Embryonic facial prominence (tissue), 1 donor: ENCODE measurements around the gene SAP30L.

Experiments
- DNase-seq: peaks from one replicate; pipeline ENCODE4 v3.0.0-alpha.2; 2016; ENCODE audit errors: extremely low spot score

Gene SAP30L

DNA sequence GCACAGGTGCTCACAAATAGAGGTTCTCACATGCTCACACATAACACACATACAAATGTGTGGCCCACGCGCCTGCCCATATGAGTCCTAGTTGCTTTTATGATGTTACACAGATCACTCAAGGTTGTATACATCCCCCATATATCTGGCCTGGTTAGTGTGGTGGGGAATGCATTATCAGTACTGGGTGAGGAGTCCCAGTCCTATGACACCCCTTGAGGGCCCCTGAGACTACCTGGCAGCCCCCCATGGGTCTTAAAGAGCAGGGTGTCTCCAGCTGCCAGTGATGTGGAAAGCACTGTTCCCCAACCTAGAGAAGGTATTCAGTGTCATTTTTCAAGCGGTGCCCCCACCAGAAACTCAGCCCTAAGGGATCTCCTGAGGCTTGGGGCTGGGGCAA, 35.0 kb downstream of the SAP30L start:
- DNase-seq = no peak

DNA sequence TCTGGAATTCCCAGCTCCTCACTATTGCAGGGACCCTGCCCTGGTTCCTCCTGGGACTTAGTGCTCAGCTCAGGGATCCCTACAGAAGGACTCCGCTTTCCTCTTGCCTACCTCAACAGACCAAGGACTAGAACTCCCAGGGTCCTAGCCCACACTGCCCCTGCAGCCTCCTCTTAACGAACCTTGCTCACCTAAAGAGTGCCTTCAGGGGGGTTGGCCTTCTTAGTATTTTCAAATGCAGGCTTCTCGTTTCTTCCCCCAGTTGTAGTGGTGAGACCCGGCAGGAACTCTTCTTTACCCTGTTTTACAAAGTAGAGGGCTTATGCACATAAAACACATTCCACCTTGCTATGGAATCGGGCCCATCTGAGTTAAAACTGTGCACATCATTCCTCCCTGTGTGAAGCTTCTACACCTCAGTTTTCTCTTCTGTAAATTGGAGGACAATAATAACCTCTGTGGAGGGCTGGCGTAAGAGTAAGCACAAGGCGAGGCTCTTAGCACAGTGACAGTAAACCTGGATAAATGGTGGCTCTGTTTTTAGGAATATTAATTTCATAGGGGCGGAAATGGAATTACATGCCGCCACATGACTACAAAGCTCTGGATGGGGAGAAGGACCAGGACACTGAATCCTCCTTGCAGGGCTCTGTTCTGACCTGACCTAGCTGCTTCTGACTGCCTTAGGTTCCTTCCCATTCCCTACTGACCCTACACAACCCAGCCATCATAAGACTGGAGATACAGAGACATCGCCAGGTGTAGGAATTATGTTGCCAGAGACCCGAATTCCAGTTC, 36.0 kb downstream of the SAP30L start:
- no peak for DNase-seq

DNA sequence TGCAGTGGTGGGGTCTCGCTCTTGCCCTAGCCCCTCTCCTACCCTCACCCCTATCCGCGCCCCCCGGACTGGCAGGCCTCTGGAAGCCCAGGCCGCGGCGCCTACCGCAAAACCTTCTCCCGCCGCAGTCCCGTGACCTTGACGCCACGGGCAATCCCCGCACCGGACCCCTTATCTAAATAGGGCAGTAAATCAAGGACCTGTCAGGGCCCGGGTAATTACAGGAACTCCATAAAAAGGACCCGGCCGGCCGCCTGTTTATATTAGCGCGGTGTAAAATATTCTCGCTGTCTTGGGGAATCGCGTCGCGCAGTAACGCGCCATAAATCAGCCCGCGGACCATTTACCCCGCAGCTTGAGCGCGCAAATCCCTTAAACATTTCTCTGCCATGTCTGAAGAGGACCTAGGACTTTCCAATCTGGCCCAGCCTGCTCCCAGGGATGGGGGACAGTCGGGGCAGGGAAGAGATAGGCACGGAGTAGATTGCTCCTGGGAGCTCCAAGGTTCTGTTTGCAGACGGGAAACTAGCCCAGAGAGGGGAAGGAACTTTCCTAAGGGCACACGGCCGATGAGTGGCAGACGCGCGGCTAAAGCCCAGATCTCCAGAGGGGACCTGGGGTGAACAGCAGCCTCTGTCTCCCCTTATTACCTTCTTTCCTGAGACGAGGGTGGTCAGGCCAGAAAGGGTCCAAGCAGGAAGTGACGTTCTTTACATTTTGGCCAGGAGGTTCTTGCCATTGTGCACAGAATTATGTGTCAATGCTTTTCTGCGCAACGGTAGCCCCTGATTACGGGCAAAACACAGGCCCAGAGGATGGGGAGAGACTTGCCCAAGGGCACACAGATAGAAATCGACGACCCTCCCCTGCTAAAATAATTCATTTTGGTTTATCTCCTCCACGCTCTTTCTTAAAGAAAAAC, 37.0 kb downstream of the SAP30L start:
- no peak for DNase-seq

DNA sequence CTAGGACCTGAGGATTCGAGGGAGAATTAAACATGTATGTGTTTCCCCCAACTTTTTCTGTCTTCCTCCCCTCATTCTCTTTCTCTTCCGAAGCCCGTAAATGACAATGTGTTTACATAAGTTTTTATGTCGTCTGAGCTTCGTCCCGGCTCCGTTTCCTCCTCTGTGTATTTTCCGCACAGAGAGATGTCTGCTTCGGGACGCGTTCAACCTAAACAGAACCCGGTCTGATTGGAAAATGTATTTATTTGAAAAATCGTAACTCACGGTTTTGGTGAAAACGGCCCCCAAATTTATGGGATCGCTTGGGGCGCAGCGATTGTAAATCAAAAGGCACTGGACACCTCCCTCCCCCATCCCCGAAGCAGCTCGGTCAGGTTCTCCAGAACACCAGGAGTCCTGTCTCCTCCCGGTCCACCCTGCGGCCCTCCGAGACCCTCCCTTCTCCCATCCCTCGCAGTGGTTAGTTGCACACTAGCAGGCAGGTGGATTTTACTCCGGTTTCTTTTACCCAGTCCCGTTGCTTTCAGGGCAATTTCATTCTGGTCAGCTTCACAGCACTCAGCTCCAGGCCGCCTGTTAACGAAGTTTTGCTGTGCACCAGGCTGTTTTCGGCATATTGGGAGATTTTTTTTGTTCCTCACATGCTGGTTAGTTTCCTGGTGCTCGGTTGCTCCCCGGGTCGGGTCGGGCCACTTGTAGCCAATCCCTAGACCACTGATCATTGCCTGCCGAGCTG, 38.0 kb downstream of the SAP30L start:
- DNase-seq = no peak

DNA sequence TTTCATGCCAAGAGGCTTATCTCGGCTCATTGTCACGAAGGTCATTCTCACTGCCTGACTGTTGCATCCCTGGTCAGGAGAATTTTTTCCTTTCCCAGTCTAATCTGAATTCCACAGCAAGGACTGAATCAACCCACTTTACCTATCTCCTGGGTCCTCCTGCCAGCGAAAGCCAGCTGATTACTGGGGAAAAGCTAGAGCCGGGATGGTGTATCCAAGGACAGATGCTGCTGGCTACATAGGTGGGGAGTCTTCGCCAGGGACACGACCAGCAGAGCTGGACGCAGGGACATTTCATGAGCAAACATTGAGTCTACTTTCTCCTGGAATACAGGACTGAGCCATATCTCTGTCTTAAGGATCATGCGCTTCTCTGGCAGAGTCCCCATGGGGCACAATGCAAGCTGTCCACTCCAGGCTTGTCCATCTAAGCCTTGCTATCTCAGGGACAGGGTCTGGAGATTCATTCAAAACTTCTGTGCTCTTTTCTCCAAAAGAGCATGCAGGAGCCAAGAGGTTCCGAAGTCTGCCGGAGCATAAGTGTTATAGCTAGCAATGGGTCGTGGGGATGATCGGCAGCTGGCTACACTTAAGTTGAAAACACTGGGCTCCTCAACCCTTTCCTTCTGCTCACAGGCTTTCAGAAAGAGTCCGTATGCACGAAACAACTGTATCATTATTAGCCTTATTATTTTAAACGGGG, 38.7 kb downstream of the SAP30L start:
- DNase-seq = no peak

DNA sequence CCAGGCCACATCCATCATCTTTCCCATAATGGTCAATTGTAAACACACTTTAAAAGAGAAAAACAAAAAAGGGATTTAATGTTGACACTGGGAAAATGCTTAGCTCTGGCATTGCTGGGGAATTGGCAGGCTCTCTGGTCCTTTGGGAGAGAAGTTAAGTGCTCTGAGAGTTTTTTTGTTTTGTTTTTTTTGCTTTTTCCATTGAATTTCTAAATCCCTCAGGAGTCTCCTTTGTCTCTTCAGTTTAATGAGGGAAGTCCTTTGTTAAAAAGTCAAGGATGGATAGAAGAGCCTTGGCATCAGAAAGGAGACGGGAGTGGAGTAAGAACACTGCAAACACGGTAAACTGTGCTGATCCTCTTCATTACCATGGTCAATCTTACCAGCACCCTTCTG, 39.3 kb downstream of the SAP30L start:
- DNase-seq = no peak

DNA sequence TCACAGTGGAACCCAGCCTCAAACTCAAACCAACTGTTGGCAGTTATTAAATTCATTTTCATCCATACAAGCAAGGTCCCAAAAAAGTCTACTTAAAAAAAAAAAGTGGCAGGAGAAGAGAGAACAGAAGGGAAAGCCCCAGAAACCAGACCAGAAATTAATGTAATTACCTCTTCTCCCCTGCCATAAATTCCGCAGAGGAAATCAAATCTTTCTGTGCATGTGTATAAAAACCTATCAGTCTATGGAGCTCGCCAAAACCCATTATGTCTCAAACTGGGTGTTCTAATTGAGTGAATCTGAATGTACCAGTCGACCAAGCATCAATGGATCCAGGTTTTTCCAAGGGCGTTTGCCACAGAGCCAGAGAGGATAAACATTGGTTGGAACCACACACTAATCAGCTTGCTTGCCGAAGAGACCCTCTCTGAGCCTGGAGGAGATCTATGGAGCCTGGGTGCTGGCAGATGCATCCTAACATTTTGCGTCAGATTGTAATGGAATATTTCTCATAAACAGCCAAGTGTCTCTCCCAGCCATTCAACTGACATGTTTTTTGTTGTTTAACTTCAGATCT, 40.1 kb downstream of the SAP30L start:
- DNase-seq = no peak

DNA sequence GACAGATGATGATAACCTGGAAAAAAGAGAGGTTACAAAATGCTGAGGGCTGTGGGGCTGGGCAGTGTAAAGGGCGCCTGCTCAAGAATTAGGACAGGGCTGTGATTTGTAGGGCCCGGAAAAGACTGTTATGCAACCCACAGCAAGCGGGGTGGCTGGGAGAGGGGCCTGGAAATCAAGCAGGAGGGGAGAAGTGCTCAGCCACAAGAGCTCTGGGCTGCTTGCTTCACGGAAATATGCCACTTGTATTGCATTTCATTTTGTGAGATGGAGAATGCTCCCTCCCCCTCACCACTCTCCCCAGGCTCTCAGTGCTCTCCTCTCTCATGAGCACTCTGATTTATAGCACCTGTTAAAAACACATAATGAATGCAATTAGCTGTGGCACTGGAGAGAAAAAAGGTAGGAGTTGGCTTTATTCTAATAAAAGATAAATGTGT, 40.6 kb downstream of the SAP30L start:
- no peak for DNase-seq

DNA sequence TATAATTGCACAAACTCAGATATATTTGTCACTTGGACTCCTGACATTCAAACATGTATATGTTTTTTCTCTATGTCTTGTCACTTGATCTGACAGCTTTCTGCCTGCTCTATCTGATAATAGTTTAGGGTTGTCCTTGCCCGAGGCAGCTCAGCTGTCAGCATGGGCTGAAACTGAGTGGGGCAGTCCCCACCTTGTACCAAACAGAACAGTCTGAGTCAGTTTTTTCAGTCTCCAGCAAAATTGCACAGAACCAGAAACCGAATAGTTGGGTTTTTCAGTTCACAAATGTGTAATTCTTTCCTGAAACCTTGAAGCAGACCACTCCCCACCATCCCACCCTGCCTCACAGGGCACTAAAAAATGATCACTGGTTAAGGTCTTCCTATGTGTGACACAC, 41.7 kb downstream of the SAP30L start:
- no peak for DNase-seq

DNA sequence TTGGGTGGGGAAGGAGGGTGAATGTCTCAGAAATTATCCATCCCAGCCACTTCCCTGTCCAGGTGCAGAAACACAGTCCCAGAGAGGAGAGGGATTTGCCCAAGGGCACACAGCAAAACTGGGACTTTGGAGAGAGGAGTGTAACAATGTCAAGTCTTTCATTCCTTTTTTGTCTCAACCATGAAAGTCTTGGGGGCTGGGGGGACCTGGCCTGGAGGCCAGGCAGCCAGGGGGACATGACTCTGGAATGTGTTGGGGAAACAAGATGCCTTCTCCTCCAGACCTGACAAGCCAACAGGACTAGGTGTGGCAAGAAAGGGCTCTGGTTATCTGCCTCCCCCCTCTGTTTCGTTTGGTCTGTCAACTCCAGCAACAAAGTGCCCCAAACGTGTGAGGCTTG, 46.1 kb downstream of the SAP30L start:
- DNase-seq = no peak

DNA sequence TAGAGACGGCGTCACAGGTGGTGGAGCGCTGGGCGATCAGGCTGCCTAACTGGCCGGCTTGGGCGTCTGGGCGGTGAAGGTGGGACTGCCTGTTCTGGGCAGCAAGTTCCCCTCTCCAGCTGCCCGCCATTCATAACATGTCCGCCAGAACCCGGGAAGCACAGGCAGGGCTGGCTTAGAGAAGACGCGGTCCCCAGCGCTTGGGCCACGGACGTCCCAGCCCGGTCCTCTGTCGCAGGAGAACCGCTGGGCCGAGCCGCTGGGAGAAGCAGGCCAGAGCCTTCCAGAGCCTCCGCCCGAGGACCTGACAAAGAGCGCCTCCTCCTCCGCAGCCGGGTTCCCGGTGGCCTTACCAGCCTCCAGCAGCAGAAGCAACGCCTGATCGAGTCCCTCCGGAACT, 47.5 kb downstream of the SAP30L start:
- DNase-seq = no peak

DNA sequence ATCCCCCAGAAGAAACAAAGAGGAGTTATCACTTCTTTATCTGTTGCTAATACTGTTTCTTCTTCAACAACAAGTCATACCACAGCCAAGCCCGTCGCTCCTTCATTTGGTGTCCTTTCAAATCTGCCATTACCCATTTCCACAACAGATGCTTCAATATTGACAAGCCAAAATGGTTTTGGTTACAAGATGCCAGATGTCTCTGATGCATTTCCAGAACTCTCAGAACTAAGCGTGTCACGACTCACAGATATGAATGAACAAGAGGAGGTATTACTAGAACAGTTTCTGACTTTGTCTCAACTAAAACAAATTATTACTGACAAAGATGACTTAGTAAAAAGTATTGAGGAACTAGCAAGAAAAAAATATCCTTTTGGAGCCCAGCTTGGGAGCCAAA, 48.2 kb downstream of the SAP30L start:
- DNase-seq = no peak

DNA sequence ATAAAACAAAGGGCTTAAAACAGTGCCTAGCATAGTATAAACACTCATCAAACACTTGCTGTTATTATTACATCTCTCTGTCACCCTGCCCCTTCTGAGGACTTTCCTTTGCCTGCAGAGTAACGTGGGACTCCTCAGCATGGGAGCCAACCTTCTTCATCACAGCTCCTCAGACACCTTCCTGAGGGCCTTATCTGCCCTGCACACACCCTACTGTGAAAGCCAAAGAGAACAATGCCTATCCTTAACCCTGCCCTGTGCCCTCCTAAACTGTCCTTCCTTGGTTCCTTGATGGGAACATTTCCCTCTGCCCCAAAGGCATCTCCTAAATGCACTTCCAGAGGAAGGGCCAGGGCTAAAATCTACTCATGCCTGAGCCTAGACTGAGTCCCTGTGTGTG, 52.8 kb downstream of the SAP30L start:
- DNase-seq = no peak

DNA sequence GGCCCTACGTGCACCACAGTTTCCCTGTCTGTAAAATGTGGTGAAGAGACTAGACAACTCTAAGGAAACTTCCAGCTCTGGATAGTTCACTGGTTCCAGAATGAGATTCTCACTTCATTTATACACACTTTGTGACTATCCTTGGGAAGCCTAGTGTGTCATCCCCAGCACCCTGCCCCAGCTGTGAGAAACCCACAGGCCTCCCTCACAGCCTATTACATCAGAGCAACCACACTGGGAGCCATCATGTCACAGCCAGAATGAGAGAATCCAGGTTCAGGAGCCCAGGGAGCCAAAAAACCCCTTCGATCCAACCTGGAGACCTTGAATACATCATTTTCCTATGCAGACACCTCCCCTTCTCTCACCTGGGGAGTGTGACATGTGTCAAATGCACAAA, 53.2 kb downstream of the SAP30L start:
- DNase-seq = no peak

DNA sequence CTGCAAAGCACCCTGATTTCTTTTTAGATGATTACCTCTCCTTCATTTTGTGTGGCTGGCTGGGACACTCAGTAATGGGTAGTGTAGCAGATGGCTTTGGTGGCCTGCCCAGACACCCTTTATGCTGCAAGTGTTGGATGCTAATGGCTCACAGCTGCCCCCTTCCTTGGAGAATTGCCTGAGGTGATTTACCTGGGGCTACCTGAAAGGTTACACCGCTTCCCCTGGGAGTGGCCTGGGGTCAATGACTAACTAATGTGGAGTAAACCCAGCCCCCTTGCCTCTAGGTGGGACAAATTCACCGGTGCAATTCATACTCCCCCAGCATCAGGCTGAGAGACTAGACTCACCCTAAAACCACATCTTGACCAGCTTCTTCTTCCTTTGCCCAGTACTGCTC, 55.8 kb downstream of the SAP30L start:
- DNase-seq = no peak

DNA sequence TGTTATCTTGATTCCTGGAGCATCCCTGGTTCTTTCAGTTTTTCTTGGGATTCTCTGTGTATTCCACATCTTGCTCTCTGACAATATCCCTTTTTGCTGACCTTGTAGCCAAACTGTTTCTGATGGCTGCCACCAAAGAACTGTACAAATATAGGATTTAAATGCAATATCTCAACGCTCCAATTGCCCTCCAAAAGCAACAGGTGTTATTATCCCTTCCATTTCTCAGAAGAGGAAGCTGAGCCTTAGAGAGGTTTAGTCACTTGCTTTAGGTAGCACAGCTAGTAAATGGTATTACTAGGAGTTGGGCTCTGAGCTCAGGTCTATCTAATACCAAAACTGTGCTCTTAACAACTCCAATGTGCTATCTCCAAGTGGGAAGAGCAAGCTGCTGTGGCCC, 56.4 kb downstream of the SAP30L start:
- DNase-seq = no peak

DNA sequence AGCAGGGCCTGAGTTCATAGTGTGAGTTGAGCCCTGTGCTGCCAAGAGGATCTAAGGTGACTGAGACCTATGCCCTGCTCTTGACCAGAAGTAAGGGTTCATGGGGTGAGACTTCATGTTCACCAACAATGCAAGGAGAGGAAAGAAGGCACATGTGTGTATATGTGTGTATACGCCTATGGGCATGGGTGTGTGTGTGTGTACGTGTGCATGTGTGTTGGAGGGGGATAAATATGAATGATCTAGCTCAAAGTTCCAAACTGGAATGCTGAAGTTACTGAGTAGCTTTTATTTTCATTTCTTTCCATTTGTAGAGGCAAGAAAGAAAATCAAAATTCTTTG, 57.9 kb downstream of the SAP30L start:
- DNase-seq = no peak

DNA sequence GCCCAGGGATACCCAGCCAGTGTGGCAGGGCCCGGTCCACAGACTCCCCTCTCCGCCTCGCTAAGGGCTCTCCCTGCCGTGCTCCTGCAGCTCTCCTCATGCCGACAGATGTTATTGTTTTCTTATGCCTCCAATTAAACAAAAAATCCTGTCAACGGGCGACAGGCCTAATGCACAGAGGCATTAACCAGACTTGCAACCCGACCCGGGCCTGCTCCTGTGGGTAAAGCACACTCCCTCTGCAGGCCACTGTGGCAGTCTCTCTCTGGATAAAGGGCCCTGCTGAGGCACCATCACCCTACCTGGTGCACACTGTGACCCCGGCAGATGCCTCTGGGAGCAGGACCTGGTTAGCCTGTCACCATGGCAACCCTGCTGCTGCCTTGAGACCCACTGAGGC, 59.8 kb downstream of the SAP30L start:
- DNase-seq = no peak

DNA sequence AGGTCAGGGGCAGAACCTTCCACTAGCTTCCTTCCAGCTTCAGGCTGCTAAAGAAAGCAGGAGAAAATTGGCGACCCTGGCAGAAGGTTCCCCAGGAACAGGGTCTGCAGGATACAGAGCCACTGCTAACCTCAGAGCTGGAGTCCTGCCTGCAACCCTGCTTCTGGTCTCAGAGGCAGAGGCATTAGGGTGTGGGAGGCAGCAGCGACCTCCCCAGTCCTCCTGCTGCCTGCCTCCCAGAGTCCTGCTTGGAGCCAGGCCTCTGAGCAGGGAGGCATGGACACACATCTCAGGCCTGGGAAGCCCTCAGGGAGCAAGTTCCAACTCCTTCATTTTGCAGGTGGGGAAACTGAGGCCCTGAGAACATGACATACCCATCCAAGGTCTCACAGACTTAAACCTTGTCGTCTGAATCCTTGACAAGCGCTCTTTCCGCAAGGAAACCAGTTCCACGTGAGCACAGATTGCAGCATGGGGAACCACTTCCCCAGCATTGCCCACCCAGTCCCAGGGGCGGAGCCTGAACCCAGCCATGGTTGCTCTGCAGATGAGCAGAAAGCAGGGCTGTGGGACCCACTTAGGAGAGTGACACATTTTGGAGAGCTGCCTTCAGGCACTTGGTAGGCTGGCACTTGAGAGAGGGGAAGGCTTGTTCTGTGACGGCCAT, 60.4 kb downstream of the SAP30L start:
- DNase-seq = no peak

DNA sequence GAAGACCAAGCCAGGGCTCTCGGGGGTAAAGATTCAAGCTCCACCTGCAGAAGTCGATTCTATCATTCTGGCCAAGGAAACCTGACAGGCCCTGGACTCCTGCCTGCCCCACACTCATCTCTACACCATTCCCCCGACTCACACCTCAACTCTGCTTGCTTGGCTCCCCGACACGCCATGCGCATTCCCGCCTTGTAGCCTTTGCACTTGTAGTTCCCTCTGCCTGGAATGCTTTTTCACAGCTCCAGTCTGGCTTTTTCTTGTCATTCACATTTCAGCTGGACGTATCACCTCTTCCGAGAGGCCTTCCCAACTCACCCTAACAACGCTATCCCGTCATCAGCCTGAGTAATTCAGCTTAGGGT, 60.9 kb downstream of the SAP30L start:
- DNase-seq = no peak

DNA sequence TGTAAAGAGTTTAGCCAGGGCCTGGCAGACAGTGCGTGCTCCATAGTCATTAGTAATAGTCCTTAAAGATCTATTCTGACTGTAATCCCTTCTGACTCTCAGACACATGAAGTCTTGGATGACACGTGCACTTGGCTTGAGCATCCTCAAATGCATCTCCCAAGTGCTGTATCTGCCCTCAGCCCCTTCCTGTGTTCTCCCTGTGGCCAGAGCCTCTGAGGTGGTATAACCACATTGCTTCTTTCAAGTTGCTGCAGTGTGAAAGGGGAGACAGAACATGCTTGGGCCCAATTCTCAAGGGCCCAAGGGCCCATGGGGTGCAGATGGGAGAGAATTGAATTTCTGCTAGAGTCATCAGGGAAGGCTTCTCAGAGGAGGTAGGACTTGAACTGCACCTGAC, 62.3 kb downstream of the SAP30L start:
- DNase-seq = no peak
